ENCODE results near the gene TKTL1. TPM values are rescaled to one million over a fixed set of nuclear protein-coding genes. Genes with fewer than 3 reads are reported as not detected.

Gene TKTL1
- total RNA-seq, 4 donors from 2014 or later, result 0.24 to 0.51 (median 0.34) TPM; not detected in 1

DNA sequence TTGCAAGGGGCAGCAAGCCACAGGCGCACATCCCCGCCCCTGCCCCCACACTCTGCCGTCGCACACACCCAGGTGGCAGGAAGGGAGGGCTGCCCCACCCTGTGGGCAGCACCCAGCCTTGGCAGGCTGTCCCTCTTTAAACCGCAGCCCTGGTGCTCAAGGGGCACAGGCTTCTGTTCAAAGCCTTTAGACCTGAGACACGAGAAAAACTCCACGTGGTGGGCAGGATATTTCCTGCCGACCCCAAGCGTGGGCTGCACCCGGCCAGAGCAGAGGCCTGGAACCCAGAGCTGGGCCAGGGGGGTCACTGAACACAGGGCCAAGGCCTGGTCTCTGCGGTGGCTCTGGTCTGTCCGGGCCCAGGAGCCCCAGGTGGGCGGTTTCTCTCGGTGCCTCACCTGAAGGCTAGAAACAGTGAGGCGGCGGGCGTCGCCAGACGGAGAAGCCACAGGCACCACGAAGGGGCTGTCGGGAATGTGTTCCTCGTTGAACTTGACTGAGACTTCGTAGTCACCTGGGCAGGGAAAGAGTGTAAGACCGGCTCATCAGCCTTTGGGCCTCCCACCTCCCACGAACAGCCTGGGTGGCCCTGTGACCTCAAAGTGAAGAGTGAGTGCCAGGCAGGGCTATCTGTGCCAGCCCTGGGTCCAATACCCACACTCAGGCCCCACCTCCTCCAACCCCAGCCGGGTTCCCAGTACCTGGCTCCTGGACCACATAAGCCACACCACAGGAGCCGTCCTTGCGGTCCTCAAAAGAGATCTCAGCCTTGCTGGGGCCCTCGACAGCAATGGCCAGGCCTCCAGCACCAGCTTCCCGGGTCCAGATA, 55.8 kb downstream of the TKTL1 start:
- no peak for DNase-seq (ENCODE audit: low spot score in 2 of 2)
- Histone ChIP-seq H3K36me3 (peaks cover 80% of the 10 kb centered on the region), H3K4me1 (peaks cover 7% of the 10 kb centered on the region), H3K27me3 (no peaks in the 10 kb centered on the region), H3K27ac (peak overlapping the region; percentile 11), H3K4me3 (no peak overlapping the region), H3K9me3 (no peaks in the 10 kb centered on the region)
- WGBS, result 78% methylated on average over 21 of the region's 30 CpGs
- TF ChIP-seq, protein P1, sequence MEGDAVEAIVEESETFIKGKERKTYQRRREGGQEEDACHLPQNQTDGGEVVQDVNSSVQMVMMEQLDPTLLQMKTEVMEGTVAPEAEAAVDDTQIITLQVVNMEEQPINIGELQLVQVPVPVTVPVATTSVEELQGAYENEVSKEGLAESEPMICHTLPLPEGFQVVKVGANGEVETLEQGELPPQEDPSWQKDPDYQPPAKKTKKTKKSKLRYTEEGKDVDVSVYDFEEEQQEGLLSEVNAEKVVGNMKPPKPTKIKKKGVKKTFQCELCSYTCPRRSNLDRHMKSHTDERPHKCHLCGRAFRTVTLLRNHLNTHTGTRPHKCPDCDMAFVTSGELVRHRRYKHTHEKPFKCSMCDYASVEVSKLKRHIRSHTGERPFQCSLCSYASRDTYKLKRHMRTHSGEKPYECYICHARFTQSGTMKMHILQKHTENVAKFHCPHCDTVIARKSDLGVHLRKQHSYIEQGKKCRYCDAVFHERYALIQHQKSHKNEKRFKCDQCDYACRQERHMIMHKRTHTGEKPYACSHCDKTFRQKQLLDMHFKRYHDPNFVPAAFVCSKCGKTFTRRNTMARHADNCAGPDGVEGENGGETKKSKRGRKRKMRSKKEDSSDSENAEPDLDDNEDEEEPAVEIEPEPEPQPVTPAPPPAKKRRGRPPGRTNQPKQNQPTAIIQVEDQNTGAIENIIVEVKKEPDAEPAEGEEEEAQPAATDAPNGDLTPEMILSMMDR (IDR thresholded peaks at IDR 0.05), result no peak
- TF ChIP-seq POLR2AphosphoS5 (IDR thresholded peaks at IDR 0.05) (no peak), EP300 (IDR thresholded peaks at IDR 0.05) (no peak), POLR2A (IDR thresholded peaks at IDR 0.05) (no peak)

DNA sequence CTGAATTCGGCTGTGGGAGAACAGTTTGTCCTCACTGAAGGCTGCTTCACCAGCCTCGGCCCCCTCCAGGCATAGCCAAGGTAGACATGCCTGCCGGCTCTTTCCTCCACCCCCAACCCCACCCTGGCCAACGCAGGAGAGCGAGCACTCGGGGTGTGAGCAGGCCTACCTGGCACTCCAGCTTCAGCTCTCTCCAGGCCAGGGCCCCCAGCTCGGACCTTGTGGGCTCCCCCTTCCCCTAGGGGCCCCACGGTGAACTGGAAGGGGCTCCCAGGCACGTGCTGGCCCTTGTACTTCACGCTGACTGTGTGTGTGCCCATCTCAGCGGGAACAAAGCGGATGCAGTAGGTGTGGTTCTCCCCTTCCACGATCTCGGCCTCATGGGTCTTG, 56.4 kb downstream of the TKTL1 start:
- Histone ChIP-seq H3K27ac (peak overlapping the region; percentile 11), H3K36me3 (peaks cover 86% of the 10 kb centered on the region), H3K27me3 (no peaks in the 10 kb centered on the region), H3K9me3 (no peaks in the 10 kb centered on the region), H3K4me3 (no peak overlapping the region), H3K4me1 (peaks cover 7% of the 10 kb centered on the region)
- TF ChIP-seq POLR2AphosphoS5 (IDR thresholded peaks at IDR 0.05), result no peak
- TF ChIP-seq EP300 (IDR thresholded peaks at IDR 0.05), result no peak
- TF ChIP-seq POLR2A (IDR thresholded peaks at IDR 0.05), result no peak
- TF ChIP-seq, protein P1 (IDR thresholded peaks at IDR 0.05), result no peak
- no peak for DNase-seq (ENCODE audit: low spot score in 2 of 2)
- WGBS, result 80% methylated on average over 1 of the region's 14 CpGs

DNA sequence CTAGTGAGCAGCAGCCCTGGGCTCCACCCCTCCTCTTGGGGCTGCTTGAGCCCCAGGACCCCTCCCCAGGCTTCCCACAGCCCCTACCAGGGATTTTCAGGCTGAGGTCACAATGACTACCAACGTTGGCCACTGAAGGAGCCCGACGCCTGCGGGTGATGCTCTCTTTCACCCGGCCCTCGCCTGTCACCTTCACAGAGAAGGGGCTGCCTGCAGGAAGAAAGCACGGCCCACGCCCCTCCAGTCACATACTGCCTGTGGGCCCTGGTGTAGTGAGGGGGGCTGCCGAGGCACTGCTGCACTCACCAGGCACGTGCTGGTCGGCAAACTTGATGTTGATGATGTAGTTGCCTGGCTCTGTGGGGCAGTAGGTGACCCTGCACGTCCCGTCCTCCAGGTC, 56.9 kb downstream of the TKTL1 start:
- DNase-seq (ENCODE audit: low spot score in 2 of 2), result no peak
- Histone ChIP-seq H3K27ac (no peak overlapping the region), H3K9me3 (no peaks in the 10 kb centered on the region), H3K36me3 (peaks cover 91% of the 10 kb centered on the region), H3K27me3 (no peaks in the 10 kb centered on the region), H3K4me3 (no peak overlapping the region), H3K4me1 (peaks cover 7% of the 10 kb centered on the region)
- TF ChIP-seq, protein P1 (IDR thresholded peaks at IDR 0.05), result no peak
- TF ChIP-seq EP300 (IDR thresholded peaks at IDR 0.05) (no peak), POLR2A (IDR thresholded peaks at IDR 0.05) (no peak), POLR2AphosphoS5 (IDR thresholded peaks at IDR 0.05) (no peak)
- 93% methylated on average over 5 of the region's 13 CpGs for WGBS

DNA sequence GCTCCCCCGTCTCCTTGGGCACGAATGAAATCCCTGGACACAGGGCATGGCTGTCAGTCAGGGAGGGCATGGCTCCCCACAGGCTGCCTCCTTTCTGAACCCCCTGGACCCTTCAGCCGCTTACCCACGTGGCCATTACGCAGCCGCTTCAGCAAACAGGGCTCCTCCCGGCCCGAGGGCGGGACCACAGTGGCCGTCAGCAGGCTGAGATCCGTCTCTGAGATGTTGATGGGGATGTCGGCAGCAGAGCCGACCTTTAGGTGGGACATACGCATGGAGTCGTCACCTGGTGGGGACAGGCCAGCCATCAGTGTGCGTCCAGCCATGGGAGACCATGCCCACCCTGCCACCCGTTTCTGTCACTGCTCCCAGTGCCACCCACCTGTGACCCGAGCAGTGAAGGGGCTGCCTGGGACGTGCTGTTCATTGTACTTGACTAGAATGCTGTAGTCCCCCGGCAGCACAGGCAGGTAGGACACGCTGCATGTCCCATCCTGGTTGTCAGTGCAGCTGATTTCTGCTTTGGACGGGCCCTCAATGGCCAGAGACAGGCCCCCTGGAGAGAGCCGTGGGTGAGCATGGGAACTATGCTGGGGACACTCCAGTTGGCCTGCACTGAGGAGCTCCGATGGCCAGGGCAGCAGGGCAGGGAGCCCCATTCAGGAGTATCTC, 57.7 kb downstream of the TKTL1 start:
- H3K27ac ChIP-seq, result no peak overlapping the region
- no peaks in the 10 kb centered on the region for H3K27me3 ChIP-seq
- no peak overlapping the region for H3K4me3 ChIP-seq
- no peak for DNase-seq (ENCODE audit: low spot score in 2 of 2)
- 93% methylated on average over 8 of the region's 24 CpGs for WGBS
- TF ChIP-seq, protein P1 (IDR thresholded peaks at IDR 0.05), result no peak
- TF ChIP-seq POLR2A (IDR thresholded peaks at IDR 0.05) (no peak), POLR2AphosphoS5 (IDR thresholded peaks at IDR 0.05) (no peak), EP300 (IDR thresholded peaks at IDR 0.05) (no peak)
- no peaks in the 10 kb centered on the region for H3K9me3 ChIP-seq
- H3K4me1 ChIP-seq, result peaks cover 7% of the 10 kb centered on the region
- H3K36me3 ChIP-seq, result peaks cover 99% of the 10 kb centered on the region

DNA sequence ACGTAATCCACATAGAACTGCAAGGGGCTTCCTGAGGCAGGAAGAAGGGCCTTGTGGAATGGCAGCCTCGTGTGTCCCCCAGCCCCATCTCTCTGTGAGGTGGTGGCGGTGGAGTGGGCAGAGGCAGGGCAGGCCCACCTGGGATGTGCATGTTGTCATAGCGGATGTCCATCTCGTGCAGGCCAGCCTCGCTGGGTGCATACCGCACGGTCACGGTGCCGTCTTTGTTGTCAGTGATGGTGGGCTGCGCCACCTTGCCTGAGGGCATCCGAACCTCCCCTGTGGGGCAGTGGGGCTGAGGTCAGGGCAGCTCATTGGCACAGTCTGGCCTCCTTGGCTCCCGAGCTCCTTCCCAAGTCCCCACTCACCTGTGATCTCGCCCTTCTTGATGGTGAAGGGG, 58.4 kb downstream of the TKTL1 start:
- H3K4me3 ChIP-seq, result no peak overlapping the region
- no peak for DNase-seq (ENCODE audit: low spot score in 2 of 2)
- WGBS, result 81% methylated on average over 2 of the region's 14 CpGs
- H3K9me3 ChIP-seq, result no peaks in the 10 kb centered on the region
- H3K27ac ChIP-seq, result no peak overlapping the region
- no peaks in the 10 kb centered on the region for H3K27me3 ChIP-seq
- H3K4me1 ChIP-seq, result peaks cover 7% of the 10 kb centered on the region
- no peak for TF ChIP-seq EP300 (IDR thresholded peaks at IDR 0.05)
- no peak for TF ChIP-seq POLR2AphosphoS5 (IDR thresholded peaks at IDR 0.05)
- TF ChIP-seq, protein P1 (IDR thresholded peaks at IDR 0.05), result no peak
- no peak for TF ChIP-seq POLR2A (IDR thresholded peaks at IDR 0.05)
- peaks cover 100% of the 10 kb centered on the region for H3K36me3 ChIP-seq
